ENCODE data around the gene KCTD11. TPM values are rescaled to one million over a fixed set of nuclear protein-coding genes. Genes with fewer than 3 reads are reported as not detected.
A peak's percentile ranks its signal among the peaks of the same experiment; 100 is the strongest.
"Not testable (repeated sequence)": the region's sequence is repeated elsewhere in the genome, so short reads cannot be mapped to it uniquely, and the experiment has no call there.

KCTD11 gene
- total RNA-seq, 1 experiment from 2014 or later = 5.4 TPM

GRCh38 chr17:7361906-7362305, 9.9 kb downstream of the KCTD11 start:
- ChIA-PET RAD21 (ENCODE audit: low non-redundant PET in 1 of 2, low total read pairs in 2 of 2, uncharacterized antibody in 2 of 2, unreplicated experiment in 2 of 2) (no interaction called here), CTCF (interaction anchor here (1.5 kb wide), 1 partner anchor 199 kb away, joined by 3 read pairs; no protein-coding TSS in a partner anchor), POLR2A (no interaction called here)
- DNase-seq (ENCODE audit: low read depth, low spot score) = no peak
- no peak overlapping the region for H3K9ac ChIP-seq (ENCODE audit: low read length)
- H3K27ac ChIP-seq (ENCODE audit: low read depth, low read length) = no peak overlapping the region
- H3K4me3 ChIP-seq (replicated peaks in 1 of 2; ENCODE audit: low read depth in 1 of 2, low read length in 2 of 2) = no peak overlapping the region
- no peaks in the 10 kb centered on the region for H3K9me2 ChIP-seq (ENCODE audit: insufficient read depth)
- BruUV-seq (replicated peaks) = no TSS peak
- H3K9me3 ChIP-seq (ENCODE audit: control insufficient read depth in 1 of 2, insufficient read depth in 1 of 2, low read depth in 1 of 2, low read length in 2 of 2) = no peaks in the 10 kb centered on the region
- H2AFZ ChIP-seq (ENCODE audit: low read depth, low read length, poor library complexity, severe bottlenecking) = no peak overlapping the region
- no peaks in the 10 kb centered on the region for H3K27me3 ChIP-seq (ENCODE audit: insufficient read depth, low read length)
- no peak for TF ChIP-seq EZH2 (IDR thresholded peaks at IDR 0.05)
- no peak for TF ChIP-seq YY1 (IDR thresholded peaks at IDR 0.05; ENCODE audit: extremely low read depth, insufficient replicate concordance, low read depth, low read length)
- no peak for TF ChIP-seq ZNF274 (IDR thresholded peaks at IDR 0.05; ENCODE audit: low read depth, low read length)
- no peaks in the 10 kb centered on the region for H3K79me2 ChIP-seq (ENCODE audit: insufficient read depth, low read length)
- no peaks in the 10 kb centered on the region for H4K20me1 ChIP-seq (ENCODE audit: insufficient read depth)
- peaks cover 11 to 23% of the 10 kb centered on the region in 2 experiments for H3K4me1 ChIP-seq (ENCODE audit: control insufficient read depth in 1 of 2, insufficient read depth in 2 of 2, low read length in 2 of 2)
- no peak overlapping the region for H3K4me2 ChIP-seq (ENCODE audit: low read length)
- intact Hi-C loops (cut with micrococcal nuclease) = no loop called here
- no peaks in the 10 kb centered on the region for H3K36me3 ChIP-seq (ENCODE audit: control insufficient read depth in 1 of 2, insufficient read depth in 2 of 2, low read length in 2 of 2)
- no peak for ATAC-seq

- H2AFZ ChIP-seq (ENCODE audit: low read depth, low read length, poor library complexity, severe bottlenecking) = peak overlapping the region; percentile 89
- ChIA-PET RAD21 (ENCODE audit: low non-redundant PET in 1 of 2, low total read pairs in 2 of 2, uncharacterized antibody in 2 of 2, unreplicated experiment in 2 of 2) (interaction anchor here in 1 of 2 experiments (0.6 kb wide), 1 partner anchor 419 kb away, joined by 7 read pairs; no protein-coding TSS in a partner anchor), CTCF (no interaction called here), POLR2A (interaction anchor here (1.6 kb wide), 1 partner anchor 40 kb away, joined by 3 read pairs; the partner anchor contains the start of gene TMEM256)
- no peak for TF ChIP-seq ZFX (IDR thresholded peaks at IDR 0.05)
- TF ChIP-seq EGR1 (IDR thresholded peaks at IDR 0.05; ENCODE audit: low read depth) = 0 out of 2 replicates have a peak, but pooled peaks have one; percentile 51
- intact Hi-C loops (cut with micrococcal nuclease) = no loop called here
- ATAC-seq (peak; percentile 88), DNase-seq (ENCODE audit: low read depth, low spot score) (no peak)
- H3K9me3 ChIP-seq (ENCODE audit: control insufficient read depth in 1 of 2, insufficient read depth in 1 of 2, low read depth in 1 of 2, low read length in 2 of 2) = no peaks in the 10 kb centered on the region
- no TSS peak for BruUV-seq (replicated peaks)
- no peak overlapping the region for H3K27ac ChIP-seq (ENCODE audit: low read depth, low read length)
- 0 out of 4 replicates have a peak overlapping the region, but pooled peaks of 1 of the 2 experiments have one; percentile 21 for H3K4me3 ChIP-seq (replicated peaks in 1 of 2; ENCODE audit: low read depth in 1 of 2, low read length in 2 of 2)
- H3K4me2 ChIP-seq (ENCODE audit: low read length) = peak overlapping the region; percentile 61
- H3K27me3 ChIP-seq (ENCODE audit: insufficient read depth, low read length) = no peaks in the 10 kb centered on the region
- peaks cover 11 to 23% of the 10 kb centered on the region in 2 experiments for H3K4me1 ChIP-seq (ENCODE audit: control insufficient read depth in 1 of 2, insufficient read depth in 2 of 2, low read length in 2 of 2)
- H3K9me2 ChIP-seq (ENCODE audit: insufficient read depth) = no peaks in the 10 kb centered on the region
- peak overlapping the region; percentile 16 for H3K9ac ChIP-seq (ENCODE audit: low read length)
- H3K79me2 ChIP-seq (ENCODE audit: insufficient read depth, low read length) = no peaks in the 10 kb centered on the region
- no peaks in the 10 kb centered on the region for H3K36me3 ChIP-seq (ENCODE audit: control insufficient read depth in 1 of 2, insufficient read depth in 2 of 2, low read length in 2 of 2)
- no peaks in the 10 kb centered on the region for H4K20me1 ChIP-seq (ENCODE audit: insufficient read depth)
Measured at GRCh38 chr17:7363311-7363710, 11.3 kb downstream of the KCTD11 start.

- RAD21 ChIA-PET (ENCODE audit: low non-redundant PET in 1 of 2, low total read pairs in 2 of 2, uncharacterized antibody in 2 of 2, unreplicated experiment in 2 of 2); H3K9ac ChIP-seq (ENCODE audit: low read length); H3K4me3 ChIP-seq (replicated peaks in 1 of 2; ENCODE audit: low read depth in 1 of 2, low read length in 2 of 2); H3K27ac ChIP-seq (ENCODE audit: low read depth, low read length); intact Hi-C loops (cut with micrococcal nuclease); ATAC-seq; H3K79me2 ChIP-seq (ENCODE audit: insufficient read depth, low read length); H4K20me1 ChIP-seq (ENCODE audit: insufficient read depth); POLR2A ChIA-PET; H3K9me2 ChIP-seq (ENCODE audit: insufficient read depth); DNase-seq (ENCODE audit: low read depth, low spot score); CTCF ChIA-PET; H2AFZ ChIP-seq (ENCODE audit: low read depth, low read length, poor library complexity, severe bottlenecking); H3K27me3 ChIP-seq (ENCODE audit: insufficient read depth, low read length); H3K4me2 ChIP-seq (ENCODE audit: low read length); H3K36me3 ChIP-seq (ENCODE audit: control insufficient read depth in 1 of 2, insufficient read depth in 2 of 2, low read length in 2 of 2); H3K9me3 ChIP-seq (ENCODE audit: control insufficient read depth in 1 of 2, insufficient read depth in 1 of 2, low read depth in 1 of 2, low read length in 2 of 2); BruUV-seq (replicated peaks): not testable (repeated sequence)
- H3K4me1 ChIP-seq (ENCODE audit: control insufficient read depth in 1 of 2, insufficient read depth in 2 of 2, low read length in 2 of 2) = peaks cover 11 to 23% of the 10 kb centered on the region in 2 experiments
Measured at GRCh38 chr17:7365963-7366362, 14.0 kb downstream of the KCTD11 start.
